ENCODE data around the gene WDR18. TPM values are rescaled to one million over a fixed set of nuclear protein-coding genes. Genes with fewer than 3 reads are reported as not detected.

Gene WDR18
- total RNA-seq, 1 experiment from 2014 or later = 94.7 TPM

GRCh38 chr19:1026783-1027649, 42.9 kb downstream of the WDR18 start:
- H3K79me2 ChIP-seq (ENCODE audit: insufficient read depth, low read length) = peaks cover 15% of the 10 kb centered on the region; the same call in 1 of the 2 replicates
- no peak overlapping the region for H3K27ac ChIP-seq (ENCODE audit: insufficient read length, low read depth, low read length)
- H3K36me3 Mint-ChIP-seq (ENCODE audit: insufficient read depth in 1 of 3, low read depth in 3 of 3) = peaks cover 12 to 20% (median 19%) of the 10 kb centered on the region in 3 experiments; a peak in 6 of 7 replicates

More at GRCh38 chr19:1026783-1027649, 42.9 kb downstream of the WDR18 start:
- Histone ChIP-seq H4K8ac (replicated peaks; ENCODE audit: insufficient read length, low read depth, low read length) (no peak overlapping the region), H3K14ac (ENCODE audit: insufficient read depth, low read length) (peak overlapping the region; percentile 100), H3K56ac (ENCODE audit: insufficient read length, low read depth, low read length) (no peak overlapping the region), H3K79me1 (ENCODE audit: insufficient read depth, low read depth, low read length, poor library complexity, severe bottlenecking) (peaks cover 7% of the 10 kb centered on the region), H2BK5ac (ENCODE audit: insufficient read length, low read length) (peak overlapping the region; percentile 82), H3T11ph (ENCODE audit: low read length) (peak overlapping the region; percentile 41), H2BK15ac (ENCODE audit: low read depth, low read length) (peak overlapping the region; percentile 100), H3K4ac (ENCODE audit: low read depth, low read length) (peak overlapping the region; percentile 99), H3K9me3 (ENCODE audit: control insufficient read depth, low read depth, low read length) (no peaks in the 10 kb centered on the region), H3K27me3 (ENCODE audit: insufficient read depth, low read length) (no peaks in the 10 kb centered on the region), H3K4me2 (ENCODE audit: insufficient read depth, insufficient read length, low read length) (peak overlapping the region; percentile 90), H3K4me1 (ENCODE audit: insufficient read depth, low read length) (no peaks in the 10 kb centered on the region), H3K23me2 (ENCODE audit: insufficient read length, low read depth, low read length, poor library complexity, severe bottlenecking) (peaks cover 16% of the 10 kb centered on the region), H2BK120ac (ENCODE audit: low read depth, low read length, poor library complexity, severe bottlenecking) (peak overlapping the region; percentile 99), H4K91ac (ENCODE audit: insufficient read length, low read depth, low read length) (peak overlapping the region; percentile 97), H2BK12ac (ENCODE audit: insufficient read length, low read depth, low read length) (peak overlapping the region; percentile 97), H3K18ac (ENCODE audit: insufficient read length, low read depth, low read length) (peak overlapping the region; percentile 100), H4K5ac (ENCODE audit: insufficient read length, low read depth, low read length) (no peak overlapping the region), H4K20me1 (ENCODE audit: control insufficient read depth, insufficient read depth, insufficient read length) (no peaks in the 10 kb centered on the region), H2AFZ (ENCODE audit: low read length) (no peak overlapping the region), H2BK20ac (ENCODE audit: low read depth, low read length, poor library complexity, severe bottlenecking) (no peak overlapping the region), H3K9ac (ENCODE audit: extremely low read depth, insufficient read length, low read length) (peak overlapping the region; percentile 83), H3K23ac (ENCODE audit: insufficient read length, low read depth, low read length) (no peak overlapping the region), H2AK5ac (ENCODE audit: insufficient read length, low read length) (no peak overlapping the region)
- Mint-ChIP-seq H3K27me3 (ENCODE audit: low read depth) (no peaks in the 10 kb centered on the region; the same call in 1 of the 2 replicates), H3K27ac (peak overlapping the region; percentile 94 to 98 (median 95)), H3K4me1 (peaks cover 4 to 22% of the 10 kb centered on the region in 2 experiments; a peak in 3 of 4 replicates), H3K4me3 (peak overlapping the region; percentile 91 to 98), H3K9me3 (no peaks in the 10 kb centered on the region)
- TF ChIP-seq CTCF (conservative IDR thresholded peaks at IDR 0.05) = no peak
- WGBS (ENCODE audit: extremely low coverage, insufficient read length, low lambda C conversion rate) = no CpG with 5 or more reads among the region's 36 CpGs
- no peak for DNase-seq

All from H9 (cell line).